ENCODE data around the gene IL25. TPM values are rescaled to one million over a fixed set of nuclear protein-coding genes. Genes with fewer than 3 reads are reported as not detected.

IL25 gene
- total and polyA plus RNA-seq, 2 of the 13 experiments (the other 11 are each of a cell fraction or from before 2014, with no cell fraction given), result not detected

DNA sequence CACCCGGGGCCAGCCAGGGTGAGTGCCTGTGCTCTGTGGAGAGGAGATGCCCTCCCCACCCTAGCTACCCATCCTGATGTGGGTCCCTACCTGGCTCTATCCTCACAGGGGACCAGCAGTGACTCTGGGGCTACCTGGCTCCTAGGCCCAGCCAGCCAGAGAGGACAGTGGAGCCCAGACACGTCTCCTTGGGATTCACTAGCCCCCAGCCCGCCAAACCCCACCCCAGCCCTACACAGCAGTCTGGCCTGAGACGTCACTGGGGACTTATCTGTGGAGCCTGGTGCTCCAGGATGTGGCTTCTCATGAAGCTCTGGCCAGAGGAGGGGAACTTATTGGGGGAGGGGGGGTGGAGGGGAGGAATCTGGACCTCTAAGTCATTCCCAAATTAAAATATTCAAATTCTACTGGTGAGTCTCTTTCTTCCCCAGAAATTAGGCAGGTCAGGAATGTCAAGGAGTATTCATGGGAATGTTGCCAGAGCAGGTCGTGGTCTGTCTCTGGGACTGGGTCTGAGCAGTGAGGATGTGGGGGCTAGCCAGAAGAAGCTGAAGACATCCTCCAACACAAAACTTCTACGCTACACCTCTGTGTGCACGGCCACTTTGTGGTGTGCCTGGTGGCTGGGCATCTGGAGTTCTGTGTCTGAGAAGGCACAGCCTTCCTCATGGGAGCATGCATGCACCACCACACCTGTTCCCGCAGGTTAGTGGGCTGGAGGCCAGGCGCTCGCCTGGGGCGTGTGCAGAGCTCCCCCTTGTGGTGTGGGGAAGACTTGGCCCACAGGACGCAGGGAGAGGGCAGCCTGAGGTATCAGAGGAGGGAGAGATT is 7.0 kb downstream of the IL25 start (continued):
- TF ChIP-seq SMC3 (IDR thresholded peaks at IDR 0.05; ENCODE audit: low read length) (peak; percentile 89), ZNF124 (CRISPR knock-in tag; IDR thresholded peaks at IDR 0.05) (peak; percentile 90; the same call in 1 of the 2 replicates), ZNF792 (CRISPR knock-in tag; IDR thresholded peaks at IDR 0.05) (peak; percentile 58; the same call in 1 of the 2 replicates), ZNF331 (CRISPR knock-in tag; IDR thresholded peaks at IDR 0.05) (peak; percentile 80; the same call in 1 of the 2 replicates), ZNF619 (CRISPR knock-in tag; IDR thresholded peaks at IDR 0.05) (peak; percentile 90), MIER2 (CRISPR knock-in tag; IDR thresholded peaks at IDR 0.05) (peak; percentile 68; the same call in 1 of the 2 replicates), STAG1 (CRISPR knock-in tag; IDR thresholded peaks at IDR 0.05) (peak; percentile 99), ZNF33A (CRISPR knock-in tag; IDR thresholded peaks at IDR 0.05; ENCODE audit: borderline replicate concordance) (no peak), JUNB (CRISPR knock-in tag; IDR thresholded peaks at IDR 0.05; ENCODE audit: borderline replicate concordance) (no peak), RARA (CRISPR knock-in tag; IDR thresholded peaks at IDR 0.05) (peak; percentile 29; the same call in 1 of the 2 replicates), NBN (conservative IDR thresholded peaks at IDR 0.05) (no peak), PAX8 (CRISPR knock-in tag; IDR thresholded peaks at IDR 0.05; ENCODE audit: borderline replicate concordance) (0 out of 2 replicates have a peak, but pooled peaks have one; percentile 73), RAD21 (CRISPR knock-in tag; IDR thresholded peaks at IDR 0.05) (peak; percentile 98), ZNF329 (CRISPR knock-in tag; IDR thresholded peaks at IDR 0.05; ENCODE audit: low read depth) (0 out of 2 replicates have a peak, but pooled peaks have one; percentile 35), TEAD3 (CRISPR knock-in tag; optimal IDR thresholded peaks at IDR 0.05; ENCODE audit: borderline replicate concordance) (peak; percentile 73), NFKB2 (CRISPR knock-in tag; IDR thresholded peaks at IDR 0.05; ENCODE audit: borderline replicate concordance) (peak; percentile 72; the same call in 1 of the 2 replicates), CREM (IDR thresholded peaks at IDR 0.05) (no peak), CREM (CRISPR knock-in tag; IDR thresholded peaks at IDR 0.05) (0 out of 2 replicates have a peak, but pooled peaks have one; percentile 10), ZNF350 (CRISPR knock-in tag; IDR thresholded peaks at IDR 0.05; ENCODE audit: borderline replicate concordance, low read depth) (peak; percentile 79), HDAC2 (CRISPR knock-in tag; IDR thresholded peaks at IDR 0.05) (peak; percentile 64; the same call in 1 of the 2 replicates), ZZZ3 (CRISPR knock-in tag; IDR thresholded peaks at IDR 0.05; ENCODE audit: borderline replicate concordance) (peak; percentile 37), SRY (CRISPR knock-in tag; IDR thresholded peaks at IDR 0.05) (peak; percentile 53; the same call in 1 of the 2 replicates), NFE2L1 (CRISPR knock-in tag; IDR thresholded peaks at IDR 0.05; ENCODE audit: borderline replicate concordance) (0 out of 2 replicates have a peak, but pooled peaks have one; percentile 9), MLXIP (CRISPR knock-in tag; IDR thresholded peaks at IDR 0.05; ENCODE audit: borderline replicate concordance) (0 out of 2 replicates have a peak, but pooled peaks have one; percentile 28)
- TF ChIP-seq, protein P1, sequence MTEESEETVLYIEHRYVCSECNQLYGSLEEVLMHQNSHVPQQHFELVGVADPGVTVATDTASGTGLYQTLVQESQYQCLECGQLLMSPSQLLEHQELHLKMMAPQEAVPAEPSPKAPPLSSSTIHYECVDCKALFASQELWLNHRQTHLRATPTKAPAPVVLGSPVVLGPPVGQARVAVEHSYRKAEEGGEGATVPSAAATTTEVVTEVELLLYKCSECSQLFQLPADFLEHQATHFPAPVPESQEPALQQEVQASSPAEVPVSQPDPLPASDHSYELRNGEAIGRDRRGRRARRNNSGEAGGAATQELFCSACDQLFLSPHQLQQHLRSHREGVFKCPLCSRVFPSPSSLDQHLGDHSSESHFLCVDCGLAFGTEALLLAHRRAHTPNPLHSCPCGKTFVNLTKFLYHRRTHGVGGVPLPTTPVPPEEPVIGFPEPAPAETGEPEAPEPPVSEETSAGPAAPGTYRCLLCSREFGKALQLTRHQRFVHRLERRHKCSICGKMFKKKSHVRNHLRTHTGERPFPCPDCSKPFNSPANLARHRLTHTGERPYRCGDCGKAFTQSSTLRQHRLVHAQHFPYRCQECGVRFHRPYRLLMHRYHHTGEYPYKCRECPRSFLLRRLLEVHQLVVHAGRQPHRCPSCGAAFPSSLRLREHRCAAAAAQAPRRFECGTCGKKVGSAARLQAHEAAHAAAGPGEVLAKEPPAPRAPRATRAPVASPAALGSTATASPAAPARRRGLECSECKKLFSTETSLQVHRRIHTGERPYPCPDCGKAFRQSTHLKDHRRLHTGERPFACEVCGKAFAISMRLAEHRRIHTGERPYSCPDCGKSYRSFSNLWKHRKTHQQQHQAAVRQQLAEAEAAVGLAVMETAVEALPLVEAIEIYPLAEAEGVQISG (CRISPR knock-in tag; IDR thresholded peaks at IDR 0.05), result peak; percentile 34; the same call in 1 of the 2 replicates

All from HepG2 (cell line).